Stimulated activated CD8-positive, alpha-beta memory T cell treated with anti-CD3 and anti-CD28 coated beads, Interleukin-15, amount 100 ng/mL, for 24 hours (primary cell): ENCODE data around the gene C1QTNF8.
"Not testable (repeated sequence)": the region's sequence is repeated elsewhere in the genome, so short reads cannot be mapped to it uniquely, and the experiment has no call there.

Source experiments
- DNase-seq: peaks from one replicate; pipeline ENCODE4 v3.0.0-alpha.2; 2020; ENCODE audit warnings: low read depth

Gene C1QTNF8

DNA sequence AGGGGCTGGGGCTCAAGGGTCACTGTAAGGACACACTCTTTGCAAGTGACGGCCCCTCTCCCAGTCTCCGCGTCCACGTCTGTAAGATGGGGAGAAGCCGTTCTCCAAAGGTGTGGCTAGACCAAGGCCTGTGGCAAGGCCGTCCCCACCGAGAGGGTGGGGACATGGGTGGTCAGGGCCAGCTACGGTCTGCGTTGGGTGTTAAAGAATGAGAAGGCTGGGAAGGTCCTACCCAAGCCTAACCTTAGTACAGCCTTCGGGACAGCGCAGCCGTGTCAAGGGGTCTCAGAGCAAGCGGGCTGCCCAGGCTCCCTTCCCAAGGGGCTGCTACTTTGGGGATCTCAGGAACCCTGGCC, 1.9 kb downstream of the C1QTNF8 start:
- no peak for DNase-seq

- no peak for DNase-seq
These were observed 2.5 kb downstream of the C1QTNF8 start for GRCh38 chr16:1093284-1094123.

GRCh38 chr16:1092685-1093283, 3.3 kb downstream of the C1QTNF8 start:
- not testable (repeated sequence) for DNase-seq

DNA sequence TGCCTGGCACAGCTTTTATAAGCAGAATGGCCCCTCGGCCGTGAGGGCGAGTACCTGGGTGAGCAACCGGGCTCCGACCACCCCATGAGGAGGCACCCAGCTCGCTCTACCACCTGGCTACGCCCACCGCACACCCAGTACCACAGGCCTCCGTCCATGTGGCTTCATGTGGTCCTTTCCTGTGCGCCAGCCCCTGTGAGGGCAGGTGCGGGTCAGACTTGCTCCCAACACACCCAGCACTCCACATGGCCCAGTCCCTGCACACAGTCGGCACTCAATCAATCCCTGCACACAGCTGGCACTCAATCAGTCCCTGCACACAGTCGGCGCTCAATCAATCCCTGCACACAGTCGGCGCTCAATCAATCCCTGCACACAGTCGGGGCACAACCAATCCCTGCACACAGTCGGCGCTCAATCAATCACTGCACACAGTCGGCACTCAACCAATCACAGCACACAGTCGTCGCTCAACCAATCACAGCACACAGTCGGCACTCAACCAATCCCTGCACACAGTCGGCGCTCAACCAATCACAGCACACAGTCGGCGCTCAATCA, 4.0 kb downstream of the C1QTNF8 start:
- DNase-seq = no peak

GRCh38 chr16:1090620-1091587, 5.1 kb downstream of the C1QTNF8 start:
- DNase-seq = no peak

DNA sequence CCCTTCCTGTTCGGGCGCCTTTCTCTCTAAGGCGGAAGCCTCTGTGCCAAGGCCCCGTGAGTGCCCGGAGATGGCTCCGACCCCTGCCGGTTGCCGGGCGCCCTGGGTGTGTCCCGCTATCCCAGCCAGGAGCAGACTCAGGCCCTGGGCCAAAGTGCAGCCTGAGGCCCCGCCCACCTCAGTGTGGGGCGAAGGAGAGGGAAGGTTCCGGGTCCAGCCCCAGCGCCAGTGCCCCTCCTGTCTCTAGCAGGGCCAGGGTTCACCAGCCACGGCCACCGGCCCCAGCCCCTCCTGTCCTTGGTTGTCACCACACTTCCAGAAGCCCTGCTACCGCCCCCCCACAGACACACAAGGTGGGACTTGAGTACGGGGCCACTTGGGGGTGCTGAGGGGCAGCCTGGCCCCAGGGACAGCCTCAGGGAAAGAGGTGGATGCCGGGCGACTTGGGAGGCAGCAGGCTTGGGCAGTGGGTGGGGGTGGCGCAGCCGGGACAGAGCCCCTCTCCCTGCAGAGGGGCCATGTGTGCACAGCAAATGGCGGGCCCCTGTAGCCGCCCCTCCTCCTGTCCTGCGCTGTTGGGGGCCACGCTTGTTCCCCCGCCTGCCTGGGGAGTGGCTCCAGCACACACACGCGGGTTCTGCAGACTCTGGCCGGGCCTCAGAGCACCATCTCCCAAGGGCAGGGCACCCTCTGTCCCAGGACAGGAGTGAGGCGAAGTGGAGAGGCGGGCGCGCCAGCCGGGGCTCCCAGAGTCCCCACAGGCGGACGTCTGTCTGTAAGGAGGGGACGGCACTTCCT, 6.0 kb downstream of the C1QTNF8 start:
- DNase-seq = no peak

DNA sequence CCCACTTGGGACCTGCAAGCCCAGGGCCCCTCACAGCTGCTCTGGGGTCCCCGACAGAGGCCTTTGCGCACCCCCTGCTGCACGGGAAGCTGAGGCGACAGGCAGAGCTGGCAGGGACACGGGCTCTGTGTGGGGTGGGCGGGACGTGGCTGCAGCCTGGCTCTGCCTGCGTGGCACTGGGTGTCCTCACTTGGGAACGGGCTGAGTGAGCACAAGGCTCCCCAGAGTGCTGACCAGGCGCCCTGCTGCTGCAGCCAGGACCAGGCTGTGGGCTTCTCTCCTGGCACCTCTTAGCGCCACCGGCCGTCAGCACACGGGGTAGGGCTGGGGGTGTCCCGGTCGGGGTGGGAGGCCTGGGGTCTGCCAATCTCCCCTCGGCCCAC, 6.6 kb downstream of the C1QTNF8 start:
- no peak for DNase-seq

- DNase-seq = no peak
These were observed 7.5 kb downstream of the C1QTNF8 start for GRCh38 chr16:1088295-1089170.

DNA sequence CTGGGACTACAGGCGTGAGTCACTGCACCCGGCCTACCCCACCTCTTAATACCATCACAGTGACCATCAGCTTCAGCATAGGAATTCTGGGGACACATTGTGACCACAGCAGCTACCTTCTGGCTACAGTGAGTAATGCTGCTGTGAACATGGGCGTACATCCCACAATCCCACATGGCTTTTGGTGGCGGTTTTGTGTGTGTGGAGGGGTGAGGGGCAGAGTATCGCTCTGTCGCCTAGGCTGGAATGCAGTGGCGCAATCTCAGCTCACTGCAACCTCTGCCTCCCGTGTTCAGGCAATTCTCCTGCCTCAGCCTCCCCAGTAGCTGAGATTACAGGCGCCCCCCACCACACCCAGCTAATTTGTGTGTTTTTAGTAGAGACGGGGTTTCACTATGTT, 9.6 kb downstream of the C1QTNF8 start:
- not testable (repeated sequence) for DNase-seq

DNA sequence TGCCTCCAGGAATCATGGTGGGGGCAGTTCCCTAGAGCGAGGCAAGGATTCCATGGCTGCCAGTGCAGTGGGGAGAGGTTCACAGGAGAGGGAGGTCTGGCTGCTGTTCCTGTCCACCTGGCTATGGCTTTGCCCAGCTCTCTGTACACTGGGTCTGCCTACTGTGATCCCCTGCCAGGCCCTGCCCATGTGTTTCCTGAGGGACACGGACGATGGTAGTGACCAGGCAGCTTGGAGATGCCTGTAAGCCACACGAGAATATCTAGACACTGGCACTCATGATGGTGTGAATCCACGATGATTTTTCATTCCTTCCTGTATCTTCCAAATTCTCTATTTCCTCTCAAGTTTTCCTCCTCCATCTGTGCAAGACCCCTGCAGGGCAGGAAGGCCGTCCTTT, 11.1 kb downstream of the C1QTNF8 start:
- no peak for DNase-seq

GRCh38 chr16:1082952-1083675, 12.9 kb downstream of the C1QTNF8 start:
- no peak for DNase-seq

GRCh38 chr16:1082266-1082951, 13.6 kb downstream of the C1QTNF8 start:
- DNase-seq = no peak

DNA sequence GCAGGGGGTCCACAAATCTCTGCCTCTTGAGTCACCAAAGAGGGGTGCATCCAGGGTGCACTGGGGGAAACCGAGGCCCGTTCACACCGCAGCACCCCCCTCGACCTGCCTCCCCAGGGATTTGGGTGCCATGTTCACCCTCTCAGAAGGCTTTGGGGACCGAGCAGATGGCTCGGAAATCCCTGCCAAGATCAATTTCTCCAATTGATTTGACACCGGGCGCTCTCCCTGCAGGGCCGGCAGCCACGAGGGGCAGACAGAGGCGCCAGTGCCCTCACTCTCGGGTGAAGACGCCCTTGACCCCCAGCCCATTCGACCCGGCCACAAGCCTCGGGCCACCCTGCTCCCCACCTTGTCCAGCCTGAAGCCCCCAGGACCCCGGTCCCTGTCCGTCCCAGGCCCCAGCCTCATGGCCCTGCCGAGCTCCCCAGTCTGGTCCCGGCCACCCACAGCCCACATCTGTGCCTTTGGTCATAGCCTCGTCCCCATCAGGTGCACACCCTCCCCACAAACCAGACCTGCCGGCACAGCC, 14.2 kb downstream of the C1QTNF8 start:
- DNase-seq = no peak

- DNase-seq = no peak
These were observed 15.0 kb downstream of the C1QTNF8 start for GRCh38 chr16:1080801-1081733.

GRCh38 chr16:1079786-1080525, 16.1 kb downstream of the C1QTNF8 start:
- no peak for DNase-seq

GRCh38 chr16:1079341-1079740, 16.7 kb downstream of the C1QTNF8 start:
- DNase-seq = no peak

DNA sequence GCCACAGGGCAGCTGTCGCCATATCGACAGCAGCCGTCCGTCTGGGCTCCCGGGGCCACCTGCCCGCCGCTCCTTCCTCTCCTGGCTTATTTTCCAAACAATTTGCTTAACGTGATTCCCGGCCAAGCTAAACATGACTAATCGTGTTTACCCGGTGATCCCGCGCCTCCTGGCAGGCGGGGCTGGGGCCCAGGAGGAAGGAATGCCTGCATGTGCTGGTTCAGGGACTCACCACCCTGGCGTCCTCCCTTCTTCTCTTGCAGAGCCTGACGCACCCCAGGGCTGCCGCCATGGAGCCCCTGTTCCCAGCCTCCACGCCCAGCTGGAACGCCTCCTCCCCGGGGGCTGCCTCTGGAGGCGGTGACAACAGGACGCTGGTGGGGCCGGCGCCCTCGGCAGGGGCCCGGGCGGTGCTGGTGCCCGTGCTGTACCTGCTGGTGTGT, 17.4 kb downstream of the C1QTNF8 start:
- no peak for DNase-seq
